Measurements from ENCODE around the gene MEMO1. TPM values are rescaled to one million over a fixed set of nuclear protein-coding genes. Genes with fewer than 3 reads are reported as not detected.
"Not testable (repeated sequence)": the region's sequence is repeated elsewhere in the genome, so short reads cannot be mapped to it uniquely, and the experiment has no call there.

Gene MEMO1
- total RNA-seq, 1 experiment from 2014 or later = 54.6 TPM

- Histone ChIP-seq H3K4me3 (no peak overlapping the region), H3K4me1 (replicated peaks) (no peaks in the 10 kb centered on the region), H3K27me3 (replicated peaks) (no peaks in the 10 kb centered on the region), H3K36me3 (no peaks in the 10 kb centered on the region), H3K9me3 (replicated peaks) (no peaks in the 10 kb centered on the region), H3K27ac (no peak overlapping the region)
- no peak for DNase-seq (ENCODE audit: low read depth in 1 of 2, low spot score in 2 of 2)
Measured at GRCh38 chr2:31853521-31853920, 157.3 kb downstream of the MEMO1 start.

DNA sequence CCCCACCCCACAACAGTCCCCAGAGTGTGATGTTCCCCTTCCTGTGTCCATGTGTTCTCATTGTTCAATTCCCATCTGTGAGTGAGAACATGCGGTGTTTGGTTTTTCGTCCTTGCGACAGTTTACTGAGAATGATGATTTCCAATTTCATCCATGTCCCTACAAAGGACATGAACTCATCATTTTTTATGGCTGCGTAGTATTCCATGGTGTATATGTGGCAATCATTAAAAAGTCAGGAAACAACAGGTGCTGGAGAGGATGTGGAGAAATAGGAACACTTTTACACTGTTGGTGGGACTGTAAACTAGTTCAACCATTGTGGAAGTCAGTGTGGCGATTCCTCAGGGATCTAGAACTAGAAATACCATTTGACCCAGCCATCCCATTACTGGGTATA is 168.7 kb downstream of the MEMO1 start:
- H3K27me3 ChIP-seq (replicated peaks); DNase-seq (ENCODE audit: low read depth in 1 of 2, low spot score in 2 of 2); H3K9me3 ChIP-seq (replicated peaks); H3K36me3 ChIP-seq; H3K27ac ChIP-seq; H3K4me1 ChIP-seq (replicated peaks); H3K4me3 ChIP-seq: not testable (repeated sequence)

- H3K27me3 ChIP-seq (replicated peaks) = no peaks in the 10 kb centered on the region
- H3K27ac ChIP-seq = no peak overlapping the region
- H3K9me3 ChIP-seq (replicated peaks) = no peaks in the 10 kb centered on the region
- H3K4me1 ChIP-seq (replicated peaks) = no peaks in the 10 kb centered on the region
- no peaks in the 10 kb centered on the region for H3K36me3 ChIP-seq
- no peak for DNase-seq (ENCODE audit: low read depth in 1 of 2, low spot score in 2 of 2)
- no peak overlapping the region for H3K4me3 ChIP-seq
Measured at GRCh38 chr2:31835450-31835849, 175.4 kb downstream of the MEMO1 start.

GRCh38 chr2:31832363-31832762 is 178.4 kb downstream of the MEMO1 start:
- H3K36me3 ChIP-seq = no peaks in the 10 kb centered on the region
- H3K27ac ChIP-seq = no peak overlapping the region
- H3K4me3 ChIP-seq = no peak overlapping the region

DNA sequence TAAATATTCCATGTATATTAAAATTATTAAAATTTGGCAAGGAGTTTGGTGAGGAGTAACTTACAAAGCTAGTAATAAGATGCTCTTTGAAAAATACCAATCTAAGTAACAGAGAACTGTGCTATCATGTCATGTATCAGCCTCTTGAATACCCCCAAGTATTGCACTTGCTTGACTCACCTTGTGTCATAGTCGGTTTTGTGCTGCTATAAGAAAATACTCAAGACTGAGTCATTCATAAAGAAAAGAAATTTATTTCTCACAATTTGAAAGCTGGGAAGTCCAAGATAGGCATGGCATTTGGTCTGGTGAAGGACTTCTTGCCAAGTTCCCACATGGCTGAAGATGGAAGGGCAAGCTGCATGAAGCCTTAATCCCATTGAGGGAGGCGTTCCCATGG is 179.2 kb downstream of the MEMO1 start:
- no peak for DNase-seq (ENCODE audit: low read depth in 1 of 2, low spot score in 2 of 2)
- no peaks in the 10 kb centered on the region for H3K27me3 ChIP-seq (replicated peaks)
- H3K27ac ChIP-seq = no peak overlapping the region
- no peaks in the 10 kb centered on the region for H3K9me3 ChIP-seq (replicated peaks)
- H3K36me3 ChIP-seq = no peaks in the 10 kb centered on the region
- no peak overlapping the region for H3K4me3 ChIP-seq
- no peaks in the 10 kb centered on the region for H3K4me1 ChIP-seq (replicated peaks)

More at GRCh38 chr2:31832363-31832762, 178.4 kb downstream of the MEMO1 start:
- no peak for DNase-seq (ENCODE audit: low read depth in 1 of 2, low spot score in 2 of 2)
- Histone ChIP-seq H3K27me3 (replicated peaks) (no peaks in the 10 kb centered on the region), H3K4me1 (replicated peaks) (no peaks in the 10 kb centered on the region), H3K9me3 (replicated peaks) (no peaks in the 10 kb centered on the region)

DNA sequence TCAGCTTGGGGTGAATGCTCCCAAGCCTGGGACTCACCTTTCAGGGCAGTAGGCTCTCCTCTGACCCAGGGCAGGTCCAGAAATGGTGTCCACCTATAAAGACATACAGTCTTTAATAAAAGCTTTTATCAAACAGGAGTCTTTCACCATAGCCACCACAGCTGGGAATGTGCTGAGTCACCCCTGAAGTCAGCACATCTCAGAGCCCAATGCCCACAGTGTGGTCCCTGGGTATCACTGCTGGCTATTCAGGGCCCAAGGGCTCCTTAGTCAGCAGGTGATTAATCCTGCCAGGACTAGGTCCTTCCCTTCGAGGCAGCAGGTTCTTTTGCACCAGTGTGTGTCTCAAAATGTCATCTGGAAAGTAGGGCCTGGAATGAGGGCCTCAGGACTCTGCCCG is 181.9 kb downstream of the MEMO1 start:
- Histone ChIP-seq H3K9me3 (replicated peaks) (no peaks in the 10 kb centered on the region), H3K27me3 (replicated peaks) (no peaks in the 10 kb centered on the region), H3K27ac (no peak overlapping the region), H3K36me3 (no peaks in the 10 kb centered on the region), H3K4me3 (no peak overlapping the region), H3K4me1 (replicated peaks) (no peaks in the 10 kb centered on the region)
- no peak for DNase-seq (ENCODE audit: low read depth in 1 of 2, low spot score in 2 of 2)

DNA sequence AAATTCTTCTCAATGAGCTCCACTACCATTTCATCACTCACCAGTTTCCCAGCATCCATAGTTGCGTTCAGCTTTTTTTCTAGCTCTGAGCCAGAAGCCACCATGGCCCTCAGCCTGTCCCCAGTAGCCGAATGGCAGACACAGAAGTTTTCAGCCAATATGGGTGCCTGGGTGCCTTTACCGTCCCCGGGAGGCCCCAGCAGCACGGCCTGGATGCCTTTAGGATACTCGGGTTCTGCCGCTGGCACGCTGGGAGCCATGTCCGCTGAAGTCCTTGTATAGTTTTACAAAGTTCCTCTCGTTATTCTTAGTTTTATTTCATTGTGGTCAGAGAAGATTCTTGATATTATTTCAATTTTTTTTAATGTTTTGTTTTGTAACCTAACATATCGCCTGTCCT is 187.2 kb downstream of the MEMO1 start:
- no peaks in the 10 kb centered on the region for H3K36me3 ChIP-seq
- H3K4me1 ChIP-seq (replicated peaks) = no peaks in the 10 kb centered on the region
- H3K27me3 ChIP-seq (replicated peaks) = no peaks in the 10 kb centered on the region
- no peak overlapping the region for H3K27ac ChIP-seq
- H3K9me3 ChIP-seq (replicated peaks) = no peaks in the 10 kb centered on the region
- H3K4me3 ChIP-seq = no peak overlapping the region
- DNase-seq (ENCODE audit: low read depth in 1 of 2, low spot score in 2 of 2) = no peak

- Histone ChIP-seq H3K27me3 (replicated peaks) (no peaks in the 10 kb centered on the region), H3K4me3 (no peak overlapping the region), H3K4me1 (replicated peaks) (no peaks in the 10 kb centered on the region), H3K9me3 (replicated peaks) (no peaks in the 10 kb centered on the region), H3K27ac (no peak overlapping the region), H3K36me3 (no peaks in the 10 kb centered on the region)
- DNase-seq (ENCODE audit: low read depth in 1 of 2, low spot score in 2 of 2) = no peak
Measured at GRCh38 chr2:31822587-31822986, 188.2 kb downstream of the MEMO1 start.

Other genes with a start within 250 kb of the MEMO1 start
- gene DPY30, start 28.8 kb upstream of the MEMO1 start, total RNA-seq (2014; rRNA removed; shearing (Covaris generic)) = 99.9 and 116 TPM in 2 replicates
- 16.7 and 19.1 TPM in 2 replicates for gene SPAST, start 52.5 kb upstream of the MEMO1 start, total RNA-seq (2014; rRNA removed; shearing (Covaris generic))
- 33.3 and 45.7 TPM in 2 replicates for gene SLC30A6, start 154.9 kb upstream of the MEMO1 start, total RNA-seq (2014; rRNA removed; shearing (Covaris generic))

Data from SJSA1 (cell line).